HCT116 (cell line): Measurements from ENCODE around the gene ARHGEF17. TPM values are rescaled to one million over a fixed set of nuclear protein-coding genes. Genes with fewer than 3 reads are reported as not detected.

Experiments
- ATAC-seq: fragments of 200-7000 bp; cut with Tn5 transposase; 2 replicates; pipeline ENCODE4 v1.9.1; 2020; ENCODE audit warnings: mild to moderate bottlenecking, moderate library complexity
- BruUV-seq: library from RNA; stranded (reverse); fragments of 400-500 nt; replicated peaks from 2 replicates; lab custom pipeline; 2021; lab: Mats Ljungman, UMichigan
- CTCF ChIA-PET: fragments of 300-600 bp; sonication (Branson Sonifier 250); formaldehyde crosslinking; loops from one replicate; lab custom pipeline; 2021; ENCODE audit warnings: antibody characterized with exemption; lab: Charles Lee
- POLR2A ChIA-PET: fragments of 300-600, 350-600 bp; sonication (Branson Sonifier 250); formaldehyde crosslinking; loops from one replicate; lab custom pipeline; 2021; ENCODE audit warnings: antibody characterized with exemption; lab: Charles Lee
- RAD21 ChIA-PET, 2 experiments: fragments of 300-600 bp; sonication (Branson Sonifier 250); formaldehyde crosslinking; loops; one replicate each; lab custom pipeline; 2023; ENCODE audit warnings: low total read pairs in 2 of 2; ENCODE audit not compliant: uncharacterized antibody in 2 of 2, unreplicated experiment in 2 of 2, low non-redundant PET in 1 of 2; lab: Charles Lee
- DNase-seq: peaks from one replicate; pipeline ENCODE4 v3.0.0-alpha.2; 2010; ENCODE audit warnings: low read depth, low spot score
- H2AFZ ChIP-seq: fragments of 200-600 bp; shearing (Covaris generic), sonication (generic); 2 replicates; pipeline ENCODE4 v1.6.1; 2017; ENCODE audit warnings: low read depth, mixed run types, mixed read lengths, antibody characterized with exemption, low read length; ENCODE audit not compliant: poor library complexity, severe bottlenecking
- H3K27ac ChIP-seq: 2 replicates; pipeline ENCODE4 v1.5.1; 2012; ENCODE audit warnings: low read depth, low read length
- H3K27me3 ChIP-seq: fragments of 200-600 bp; sonication (generic); 2 replicates; pipeline ENCODE4 v1.6.1; 2016; ENCODE audit warnings: mixed run types, low read length, mixed read lengths; ENCODE audit not compliant: insufficient read depth
- H3K36me3 ChIP-seq, 2 experiments: fragments of 200-500 bp in 1 of 2; fragments of 200-600 bp in 1 of 2; sonication (Bioruptor generic) in 1 of 2; sonication (generic) in 1 of 2; 2 replicates each; pipeline versions ENCODE4 v1.5.1 to v1.6.1; 2014 to 2016; ENCODE audit warnings: low read length in 2 of 2, inconsistent platforms in 1 of 2, mixed read lengths in 1 of 2, mixed run types in 1 of 2; ENCODE audit not compliant: insufficient read depth in 2 of 2, control insufficient read depth in 1 of 2
- H3K4me1 ChIP-seq, 2 experiments: fragments of 200-600 bp in 1 of 2; sonication (generic) in 1 of 2; 2 replicates each; pipeline versions ENCODE4 v1.5.1 to v1.6.1; 2012 to 2017; ENCODE audit warnings: low read length in 2 of 2, inconsistent platforms in 1 of 2, mild to moderate bottlenecking in 1 of 2, mixed read lengths in 1 of 2, mixed run types in 1 of 2, moderate library complexity in 1 of 2; ENCODE audit not compliant: insufficient read depth in 2 of 2, control insufficient read depth in 1 of 2
- H3K4me2 ChIP-seq: fragments of 200-600 bp; sonication (generic); 2 replicates; pipeline ENCODE4 v1.6.1; 2017; ENCODE audit warnings: mixed run types, low read length, mixed read lengths
- H3K4me3 ChIP-seq, 2 experiments: fragments of 200-600 bp in 1 of 2; sonication (generic) in 1 of 2; replicated peaks in 1 of 2; 2 replicates each; pipeline ENCODE4 v1.5.1; 2011 to 2016; ENCODE audit warnings: low read length in 2 of 2, control low read depth in 1 of 2, low read depth in 1 of 2, mild to moderate bottlenecking in 1 of 2, mixed read lengths in 1 of 2, mixed run types in 1 of 2
- H3K79me2 ChIP-seq: fragments of 200-600 bp; sonication (generic); 2 replicates; pipeline ENCODE4 v1.6.1; 2017; ENCODE audit warnings: mild to moderate bottlenecking, mixed run types, low read length, moderate library complexity, mixed read lengths; ENCODE audit not compliant: insufficient read depth
- H3K9ac ChIP-seq: fragments of 200-600 bp; sonication (generic); 2 replicates; pipeline ENCODE4 v1.6.1; 2016; ENCODE audit warnings: low read length, mixed read lengths
- H3K9me2 ChIP-seq: fragments of 200-600 bp; sonication (generic), shearing (Covaris generic); 2 replicates; pipeline ENCODE4 v1.6.1; 2017; ENCODE audit warnings: mixed run types, mild to moderate bottlenecking, moderate library complexity; ENCODE audit not compliant: insufficient read depth
- H3K9me3 ChIP-seq, 2 experiments: fragments of 200-500 bp in 1 of 2; fragments of 200-600 bp in 1 of 2; sonication (Bioruptor generic) in 1 of 2; sonication (generic) in 1 of 2; 2 replicates each; pipeline ENCODE4 v1.6.1; 2014 to 2017; ENCODE audit warnings: low read length in 2 of 2, mixed read lengths in 2 of 2, inconsistent platforms in 1 of 2, low read depth in 1 of 2, mild to moderate bottlenecking in 1 of 2, mixed run types in 1 of 2, moderate library complexity in 1 of 2; ENCODE audit not compliant: control insufficient read depth in 1 of 2, insufficient read depth in 1 of 2
- H4K20me1 ChIP-seq: fragments of 200-600 bp; sonication (generic), shearing (Covaris generic); 2 replicates; pipeline ENCODE4 v1.6.1; 2017; ENCODE audit warnings: mixed run types, mild to moderate bottlenecking, moderate library complexity; ENCODE audit not compliant: insufficient read depth
- ATF3 ChIP-seq: IDR thresholded peaks from 2 replicates; pipeline ENCODE4 v1.6.1; 2012
- CEBPB ChIP-seq: IDR thresholded peaks from 2 replicates; pipeline ENCODE4 v1.6.1; 2012; ENCODE audit warnings: low read depth
- EGR1 ChIP-seq: IDR thresholded peaks from 2 replicates; pipeline ENCODE4 v1.6.1; 2012; ENCODE audit warnings: low read depth
- EZH2 ChIP-seq: fragments of 200-600 bp; sonication (generic); IDR thresholded peaks from 2 replicates; pipeline ENCODE4 v1.6.1; 2017; ENCODE audit warnings: antibody characterized with exemption, mixed run types
- EZH2phosphoT487 ChIP-seq: fragments of 200-600 bp; IDR thresholded peaks from 2 replicates; pipeline ENCODE4 v1.6.1; 2018; ENCODE audit warnings: antibody characterized with exemption, borderline replicate concordance
- MAX ChIP-seq: IDR thresholded peaks from 2 replicates; pipeline ENCODE4 v1.6.1; 2012
- POLR2AphosphoS5 ChIP-seq: IDR thresholded peaks from 2 replicates; pipeline ENCODE4 v1.6.1; 2011; ENCODE audit warnings: mild to moderate bottlenecking, low read depth, low read length, moderate library complexity
- RAD21 ChIP-seq: IDR thresholded peaks from 2 replicates; pipeline ENCODE4 v1.6.1; 2012; ENCODE audit warnings: low read depth, mild to moderate bottlenecking
- SRF ChIP-seq: IDR thresholded peaks from 2 replicates; pipeline ENCODE4 v1.6.1; 2012; ENCODE audit warnings: low read depth
- ZFX ChIP-seq: fragments of 450-650 bp; IDR thresholded peaks from 2 replicates; pipeline ENCODE4 v1.6.1; 2017
- intact Hi-C: fragments of 100-400 bp; cut with micrococcal nuclease; formaldehyde crosslinking; loops from 2 replicates; pipeline ENCODE4 v1.10.0; 2022
- total RNA-seq: library from RNA; stranded (reverse); gene quantifications from one replicate; pipeline ENCODE4 v1.2.1, GENCODE V29; 2021; ENCODE audit not compliant: unreplicated experiment

ARHGEF17 gene
- total RNA-seq, 1 experiment from 2014 or later, result 18.2 TPM

GRCh38 chr11:73363147-73363546 is 55.1 kb downstream of the ARHGEF17 start:
- Histone ChIP-seq H3K9ac (no peak overlapping the region), H3K79me2 (no peaks in the 10 kb centered on the region), H3K27me3 (no peaks in the 10 kb centered on the region), H4K20me1 (no peaks in the 10 kb centered on the region), H3K27ac (no peak overlapping the region), H3K4me3 (no peak overlapping the region), H3K9me3 (no peaks in the 10 kb centered on the region), H3K4me2 (no peak overlapping the region), H3K36me3 (no peaks in the 10 kb centered on the region; a peak in 1 of 4 replicates), H3K9me2 (no peaks in the 10 kb centered on the region), H2AFZ (no peak overlapping the region), H3K4me1 (peaks cover 0 to 14% of the 10 kb centered on the region in 2 experiments; a peak in 1 of 4 replicates)
- no peak for ATAC-seq
- intact Hi-C loops, result no loop called here
- RAD21 ChIA-PET, result no interaction called here
- POLR2A ChIA-PET, result no interaction called here
- DNase-seq, result no peak
- CTCF ChIA-PET, result no interaction called here
- no TSS peak for BruUV-seq
- no peak for TF ChIP-seq SRF
- TF ChIP-seq EZH2phosphoT487, result no peak
- TF ChIP-seq ATF3, result no peak
- TF ChIP-seq ZFX, result no peak
- no peak for TF ChIP-seq RAD21
- no peak for TF ChIP-seq MAX
- TF ChIP-seq POLR2AphosphoS5, result no peak
- TF ChIP-seq EZH2, result no peak
- no peak for TF ChIP-seq CEBPB
- TF ChIP-seq EGR1, result no peak
